Measurements from ENCODE around the gene ADRB2. TPM values are rescaled to one million over a fixed set of nuclear protein-coding genes. Genes with fewer than 3 reads are reported as not detected.

Gene ADRB2
- total and polyA plus RNA-seq, 2 of the 13 experiments (the other 11 are each of a cell fraction or from before 2014, with no cell fraction given) = not detected

- no peak for TF ChIP-seq MAZ (IDR thresholded peaks at IDR 0.05; ENCODE audit: borderline replicate concordance, low read depth, low read length)
- TF ChIP-seq MAZ (CRISPR knock-in tag; IDR thresholded peaks at IDR 0.05; ENCODE audit: low read depth) = no peak
- TF ChIP-seq BRF2 (CRISPR knock-in tag; IDR thresholded peaks at IDR 0.05) = no peak
- TF ChIP-seq FIP1L1 (IDR thresholded peaks at IDR 0.05; ENCODE audit: borderline replicate concordance, insufficient read depth, low read depth, low read length) = no peak
- TF ChIP-seq CENPBD1 (CRISPR knock-in tag; IDR thresholded peaks at IDR 0.05; ENCODE audit: borderline replicate concordance, low read depth) = no peak
- no peak for TF ChIP-seq ZNF530 (CRISPR knock-in tag; IDR thresholded peaks at IDR 0.05; ENCODE audit: low read depth)
- TF ChIP-seq ZNF256 (CRISPR knock-in tag; conservative IDR thresholded peaks at IDR 0.05) = no peak
- no peak for TF ChIP-seq PRMT3 (CRISPR knock-in tag; IDR thresholded peaks at IDR 0.05; ENCODE audit: borderline replicate concordance, low read depth)
These were observed 34.2 kb downstream of the ADRB2 start (continued) for GRCh38 chr5:148860599-148860998.

GRCh38 chr5:148861088-148861487 lies 34.7 kb downstream of the ADRB2 start:
- no peaks in the 10 kb centered on the region for H3K79me2 ChIP-seq (ENCODE audit: insufficient read depth, low read length)
- 22% methylated on average over 2 of the region's 2 CpGs for WGBS (ENCODE audit: low lambda C conversion rate)
- H3K4me3 ChIP-seq (replicated peaks in 1 of 3; ENCODE audit: insufficient read depth in 1 of 3, low read depth in 2 of 3, low read length in 3 of 3) = no peak overlapping the region
- no peaks in the 10 kb centered on the region for H3K9me3 ChIP-seq (ENCODE audit: low read length)
- in situ Hi-C loops (cut with HindIII; ENCODE audit: extremely low pct_ligation_motif_present, low pct_unique_long_range_greater_than_20kb) (no loop called here), intact Hi-C loops (cut with micrococcal nuclease; ENCODE audit: unreplicated experiment) (no loop called here)
- ChIA-PET POLR2A (no interaction called here), CTCF (ENCODE audit: low intra/inter-chr PET ratio, low total read pairs) (no interaction called here)
- no peak overlapping the region for H3K9ac ChIP-seq (ENCODE audit: insufficient read depth, low read depth, low read length)
- H3K27me3 ChIP-seq (ENCODE audit: control insufficient read depth in 1 of 2, insufficient read depth in 2 of 2, low read length in 2 of 2) = no peaks in the 10 kb centered on the region
- no peaks in the 10 kb centered on the region for H3K4me1 ChIP-seq (ENCODE audit: insufficient read depth, low read length)
- H3K4me2 ChIP-seq (ENCODE audit: low read depth, low read length) = no peak overlapping the region
- no TSS peak for BruUV-seq (replicated peaks)
- H4K20me1 ChIP-seq (ENCODE audit: insufficient read depth, low read length) = no peaks in the 10 kb centered on the region
- no peak for TF ChIP-seq ZNF552 (CRISPR knock-in tag; IDR thresholded peaks at IDR 0.05; ENCODE audit: borderline replicate concordance)
- no peak for TF ChIP-seq NR2F1 (CRISPR knock-in tag; IDR thresholded peaks at IDR 0.05)
- TF ChIP-seq ZFP41 (CRISPR knock-in tag; IDR thresholded peaks at IDR 0.05; ENCODE audit: borderline replicate concordance) = no peak
- no peak for TF ChIP-seq MYNN (CRISPR knock-in tag; IDR thresholded peaks at IDR 0.05; ENCODE audit: low read depth)
- H3K36me3 ChIP-seq (replicated peaks in 1 of 2; ENCODE audit: control insufficient read depth in 1 of 2, insufficient read depth in 2 of 2, low read length in 2 of 2) = no peaks in the 10 kb centered on the region
- no peak overlapping the region for H3K27ac ChIP-seq (ENCODE audit: extremely low read length, insufficient read depth, low read length)
- FAIRE-seq (no peak), ATAC-seq (no peak), DNase-seq (ENCODE audit: low spot score) (no peak)
- no peak overlapping the region for H2AFZ ChIP-seq (ENCODE audit: low read length)

Measured in HepG2 (cell line).